ENCODE data around the gene SMAD1.

SMAD1 gene

GRCh38 chr4:145489556-145489955 lies 7.9 kb downstream of the SMAD1 start:
- DNase-seq (ENCODE audit: low read depth), result no peak

DNA sequence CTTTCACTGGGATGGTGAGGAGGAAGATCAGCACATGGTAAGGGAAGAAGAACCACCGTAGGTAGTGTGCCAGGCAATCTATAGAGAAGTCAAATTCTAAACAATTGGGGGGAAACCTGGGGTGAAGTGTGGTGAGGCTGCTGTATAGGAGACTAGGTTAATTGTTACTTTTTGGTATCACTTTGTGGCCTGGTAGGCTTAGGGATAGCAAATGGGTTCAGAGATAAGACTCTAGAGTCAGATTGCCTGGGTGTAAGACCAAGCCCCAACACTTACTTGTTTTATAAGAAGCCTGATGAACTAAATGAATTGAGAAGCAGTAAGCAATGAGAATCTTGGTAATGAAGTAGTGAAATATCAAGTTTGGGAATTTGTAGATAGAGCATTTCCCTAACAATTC lies 8.7 kb downstream of the SMAD1 start:
- DNase-seq (ENCODE audit: low read depth), result no peak

GRCh38 chr4:145490796-145491195 lies 9.1 kb downstream of the SMAD1 start:
- no peak for DNase-seq (ENCODE audit: low read depth)

- DNase-seq (ENCODE audit: low read depth), result no peak
These were observed 10.7 kb downstream of the SMAD1 start for GRCh38 chr4:145492376-145492775.

GRCh38 chr4:145493166-145493565 lies 11.5 kb downstream of the SMAD1 start:
- no peak for DNase-seq (ENCODE audit: low read depth)

DNA sequence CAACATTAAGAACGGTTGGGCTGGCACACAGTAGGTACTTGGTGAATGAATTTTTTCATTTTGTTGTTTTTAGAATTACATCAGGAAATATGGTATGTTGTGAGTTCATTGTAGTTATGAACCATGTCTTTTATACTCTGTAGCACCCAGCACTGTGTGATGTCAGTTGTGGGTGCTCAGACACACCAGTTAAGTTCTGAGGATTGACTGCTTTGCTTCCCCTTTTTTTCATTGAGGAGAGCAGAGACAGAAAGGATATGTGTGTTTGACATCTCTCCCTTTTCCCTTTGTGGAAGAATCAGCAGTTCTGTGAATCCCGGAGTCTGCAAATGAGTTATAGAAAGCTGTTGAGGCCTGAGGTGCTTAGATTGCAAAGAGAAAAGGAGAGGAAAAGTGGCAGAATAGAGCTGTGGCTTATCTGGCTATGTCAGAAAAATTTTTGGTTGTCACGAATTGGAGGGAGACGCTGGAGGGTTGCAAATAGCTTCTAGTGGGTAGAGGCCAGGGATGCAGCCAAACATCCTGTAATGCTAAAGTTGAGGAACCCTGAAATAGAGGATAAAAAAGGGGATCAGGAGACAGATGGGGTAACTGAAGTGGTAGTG lies 13.1 kb downstream of the SMAD1 start:
- no peak for DNase-seq (ENCODE audit: low read depth)

DNA sequence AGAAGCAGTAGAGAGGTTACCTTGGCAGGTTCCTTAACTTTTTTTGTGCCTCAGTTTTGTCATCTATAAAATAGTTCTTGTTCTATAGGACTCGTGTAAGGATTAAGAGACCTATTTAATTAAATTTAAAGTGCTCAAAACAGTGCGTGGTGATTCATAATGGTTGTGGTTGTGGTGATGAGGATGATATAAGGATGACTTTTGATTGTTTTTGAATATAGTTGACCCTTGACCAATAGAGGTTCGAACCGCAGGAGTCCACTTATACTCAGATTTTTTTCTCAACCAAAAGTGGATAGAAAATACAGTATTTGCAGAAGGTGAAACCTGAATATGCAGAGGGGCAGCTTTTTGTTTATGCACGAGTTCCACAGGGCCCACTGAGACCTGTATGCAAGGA lies 14.6 kb downstream of the SMAD1 start:
- no peak for DNase-seq (ENCODE audit: low read depth)

DNA sequence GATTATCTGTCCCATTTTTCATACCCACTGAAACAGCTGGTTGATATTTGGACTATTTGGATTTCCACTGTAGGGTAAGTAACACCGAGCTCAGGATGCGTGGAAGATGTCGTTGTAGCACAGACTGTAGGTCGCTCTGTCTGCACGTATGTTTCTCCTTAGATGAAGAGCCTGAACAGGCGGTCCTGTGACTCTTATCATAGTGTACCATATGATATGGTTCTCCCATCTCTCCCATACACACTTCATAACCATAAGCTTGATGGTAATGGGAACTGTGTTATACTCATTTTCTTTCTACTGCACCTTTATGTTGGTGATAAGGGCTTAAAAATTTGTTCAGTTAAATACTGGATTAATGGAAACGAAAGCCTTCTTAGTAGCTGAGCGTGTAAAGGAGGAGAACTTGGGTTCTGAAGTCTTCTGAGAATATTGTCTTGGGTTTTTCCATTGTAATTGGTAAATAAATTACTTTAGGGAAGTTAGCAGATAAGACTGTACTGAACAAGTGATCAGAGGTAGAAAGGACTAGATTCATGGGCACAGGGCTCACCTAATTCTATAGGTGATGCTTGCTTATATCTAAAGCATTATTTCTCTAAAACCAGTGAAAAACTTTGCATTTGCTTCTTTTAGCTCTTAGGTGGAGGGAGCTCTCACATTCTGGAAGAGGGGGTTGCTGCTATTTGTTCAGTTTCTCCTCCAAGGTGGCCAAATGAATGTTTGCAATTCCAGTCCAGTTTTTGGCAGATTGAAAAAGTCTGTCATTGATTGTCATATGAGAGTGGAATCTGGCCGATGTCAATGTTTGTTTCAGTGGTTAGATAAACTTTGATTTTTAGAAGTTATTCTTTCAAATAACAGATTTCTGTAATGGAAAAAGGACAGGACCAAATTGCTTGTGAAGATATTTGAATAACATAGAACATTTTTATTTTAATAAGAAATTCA lies 15.8 kb downstream of the SMAD1 start:
- DNase-seq (ENCODE audit: low read depth), result no peak

DNA sequence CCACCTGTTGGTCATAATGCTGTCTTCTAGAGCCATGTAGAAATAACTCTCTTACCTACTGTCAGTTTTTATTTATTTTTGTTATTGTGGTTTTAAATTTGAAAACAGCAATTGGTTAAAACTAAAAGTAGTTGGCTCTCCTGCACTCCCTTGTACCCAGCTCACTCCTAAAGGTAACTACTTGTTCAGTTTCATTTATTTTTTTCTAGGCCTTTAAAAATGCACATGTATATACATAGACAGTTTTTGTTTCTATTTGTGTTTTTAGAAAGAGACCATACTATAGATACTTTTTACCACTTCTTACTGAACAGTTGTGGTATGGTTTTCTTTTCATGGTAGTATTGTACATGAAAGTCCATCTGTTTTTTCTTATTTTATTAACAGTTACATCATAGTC lies 16.8 kb downstream of the SMAD1 start:
- DNase-seq (ENCODE audit: low read depth), result no peak

DNA sequence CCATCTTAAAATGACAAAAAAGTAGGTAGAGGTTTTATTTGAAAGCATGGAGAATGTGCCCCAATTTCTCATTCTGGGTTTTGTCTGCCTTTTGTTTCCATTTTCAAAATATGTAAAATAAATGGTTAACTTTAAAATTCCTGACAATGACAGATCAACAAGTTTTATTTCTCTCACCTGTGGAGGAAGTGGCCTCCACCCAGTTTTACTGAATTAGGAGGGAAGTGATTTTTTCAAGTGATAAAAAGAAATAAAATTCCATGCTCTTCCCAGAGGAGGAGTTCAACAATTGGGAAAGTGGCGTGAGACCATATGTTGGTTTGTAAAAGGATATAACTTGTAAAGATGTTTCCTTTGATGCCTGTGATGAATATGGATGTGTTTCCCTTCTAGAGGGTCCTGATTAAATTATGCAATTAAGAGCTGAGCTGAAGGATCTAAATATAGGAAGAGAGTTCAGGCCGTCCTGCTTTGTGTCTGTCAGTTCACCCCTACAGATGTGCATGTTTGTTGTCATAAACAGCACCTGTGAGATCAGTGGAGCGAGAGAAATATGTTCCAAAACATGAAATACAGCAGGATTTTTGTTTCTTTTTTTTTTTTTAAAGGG lies 19.5 kb downstream of the SMAD1 start:
- DNase-seq (ENCODE audit: low read depth), result no peak

DNA sequence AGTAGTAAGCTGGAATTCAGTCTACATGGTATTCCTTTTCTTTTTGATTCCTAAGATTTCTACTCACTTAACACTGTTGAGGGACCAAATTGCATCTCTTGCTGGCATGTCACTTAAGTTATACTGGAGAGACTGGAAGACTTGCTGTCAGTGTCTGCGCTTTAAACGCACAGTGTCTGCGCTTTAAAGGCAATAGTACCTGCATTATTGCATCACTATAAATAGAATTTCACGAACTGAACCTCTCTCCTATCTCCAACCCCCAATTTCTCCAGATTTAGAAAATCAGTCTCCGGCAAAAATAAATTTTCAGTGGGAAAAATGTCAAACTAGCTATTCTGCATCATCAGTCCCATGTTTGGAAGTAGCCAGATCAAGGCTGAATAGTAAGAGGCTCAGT lies 21.2 kb downstream of the SMAD1 start:
- DNase-seq (ENCODE audit: low read depth), result no peak

DNA sequence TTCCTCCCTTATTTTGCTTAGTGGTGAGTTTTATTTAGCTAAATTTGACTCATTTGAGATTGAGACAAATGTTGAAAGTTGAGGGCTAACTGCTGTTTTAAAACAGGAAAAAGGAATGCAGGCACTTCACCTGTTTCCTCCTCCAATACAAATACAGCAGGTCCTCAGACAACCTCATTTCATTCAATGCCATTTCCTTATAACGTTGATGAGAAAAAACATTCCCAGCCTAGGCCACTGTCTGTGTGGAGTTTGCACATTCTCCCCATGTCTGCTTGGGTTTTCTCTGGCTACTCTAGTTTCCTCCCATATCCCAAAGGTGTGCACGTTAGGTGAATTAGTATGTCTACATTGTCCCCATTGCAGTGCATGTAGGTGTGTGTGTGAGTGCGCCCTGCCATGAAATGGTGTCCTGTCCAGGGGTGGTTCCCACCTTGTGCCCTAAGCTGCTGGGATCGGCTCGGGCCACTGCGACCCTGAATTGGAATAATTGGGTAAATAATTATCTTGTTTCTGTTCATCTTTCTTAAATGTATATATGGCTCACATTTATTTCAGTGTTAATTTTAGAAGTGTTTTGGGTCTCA lies 21.9 kb downstream of the SMAD1 start:
- no peak for DNase-seq (ENCODE audit: low read depth)

GRCh38 chr4:145505995-145506394 lies 24.3 kb downstream of the SMAD1 start:
- no peak for DNase-seq (ENCODE audit: low read depth)

- DNase-seq (ENCODE audit: low read depth), result peak; percentile 69
These were observed 26.0 kb downstream of the SMAD1 start for GRCh38 chr4:145507636-145508035.

DNA sequence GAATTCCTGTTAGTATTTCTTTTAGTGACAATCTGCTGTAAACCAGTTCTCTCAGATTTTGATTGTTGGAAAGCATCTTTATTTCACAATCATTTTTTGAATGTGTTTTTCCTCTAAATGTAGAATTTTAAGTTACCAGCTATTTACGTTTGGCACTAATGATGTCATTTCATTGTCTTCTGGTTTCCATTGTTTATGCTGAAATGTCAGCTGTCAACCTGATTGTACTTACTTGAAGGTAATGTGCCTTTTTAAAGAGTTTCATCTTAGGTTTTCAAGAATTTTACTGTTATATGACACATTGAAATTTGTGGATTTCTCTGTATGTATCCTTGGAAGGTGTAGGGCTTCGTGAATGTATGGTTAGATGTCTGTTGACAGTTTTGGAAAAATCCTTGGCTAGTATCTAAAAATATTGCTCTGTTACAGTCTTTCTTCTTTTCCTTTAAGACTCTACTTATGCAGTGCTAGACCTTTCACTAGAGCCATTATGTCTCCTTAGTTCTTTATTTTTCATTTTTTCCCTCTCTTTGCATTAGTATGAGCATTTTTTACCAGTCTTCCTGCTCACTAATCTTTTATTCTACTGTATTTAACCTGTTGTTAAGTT lies 30.4 kb downstream of the SMAD1 start:
- DNase-seq (ENCODE audit: low read depth), result peak; percentile 55

- no peak for DNase-seq (ENCODE audit: low read depth)
These were observed 31.5 kb downstream of the SMAD1 start for GRCh38 chr4:145513020-145513621.

GRCh38 chr4:145520172-145520571 lies 38.5 kb downstream of the SMAD1 start:
- DNase-seq (ENCODE audit: low read depth), result no peak

- DNase-seq (ENCODE audit: low read depth), result no peak
These were observed 39.6 kb downstream of the SMAD1 start for GRCh38 chr4:145521282-145521681.

GRCh38 chr4:145523117-145523516 lies 41.5 kb downstream of the SMAD1 start:
- peak; percentile 35 for DNase-seq (ENCODE audit: low read depth)

- DNase-seq (ENCODE audit: low read depth), result no peak
These were observed 42.9 kb downstream of the SMAD1 start for GRCh38 chr4:145524552-145524951.

GRCh38 chr4:145525291-145525740 lies 43.7 kb downstream of the SMAD1 start:
- DNase-seq (ENCODE audit: low read depth), result no peak

DNA sequence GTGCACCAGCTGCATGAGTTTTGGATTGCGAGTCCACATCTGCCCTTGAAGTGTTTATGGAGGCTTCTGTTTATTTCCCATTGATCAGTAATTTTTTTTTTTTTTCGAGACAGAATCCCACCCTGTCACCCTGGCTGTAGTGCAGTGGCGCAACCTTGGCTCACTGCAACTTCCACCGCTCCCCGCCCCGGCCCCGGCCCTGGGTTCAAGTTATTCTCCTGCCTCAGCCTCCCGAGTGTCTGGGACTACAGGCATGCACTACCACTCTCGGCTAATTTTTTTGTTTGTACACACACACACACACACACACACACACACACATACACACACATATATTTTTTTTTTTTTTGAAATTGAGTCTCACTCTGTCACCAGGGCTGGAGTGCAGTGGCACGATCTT lies 46.1 kb downstream of the SMAD1 start:
- DNase-seq (ENCODE audit: low read depth), result no peak
